GM21529 (cell line): ENCODE results near the gene PIANP.
"Not testable (repeated sequence)": the region's sequence is repeated elsewhere in the genome, so short reads cannot be mapped to it uniquely, and the experiment has no call there.

ENCODE experiments used
- ATAC-seq: cut with Tn5 transposase; IDR thresholded peaks from one replicate; pipeline ENCODE4 v1.9.1; 2021; ENCODE audit not compliant: unreplicated experiment

The PIANP gene, protein sequence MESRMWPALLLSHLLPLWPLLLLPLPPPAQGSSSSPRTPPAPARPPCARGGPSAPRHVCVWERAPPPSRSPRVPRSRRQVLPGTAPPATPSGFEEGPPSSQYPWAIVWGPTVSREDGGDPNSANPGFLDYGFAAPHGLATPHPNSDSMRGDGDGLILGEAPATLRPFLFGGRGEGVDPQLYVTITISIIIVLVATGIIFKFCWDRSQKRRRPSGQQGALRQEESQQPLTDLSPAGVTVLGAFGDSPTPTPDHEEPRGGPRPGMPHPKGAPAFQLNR

GRCh38 chr12:6700646-6701051, at the start of gene PIANP:
PIANP (minus strand) TSS chr12:6700815; CDS start chr12:6698061, 2,754 bp downstream.
- no peak for ATAC-seq

- ATAC-seq, result no peak
These were observed 48.1 kb upstream of the PIANP start for GRCh38 chr12:6748761-6749160.

DNA sequence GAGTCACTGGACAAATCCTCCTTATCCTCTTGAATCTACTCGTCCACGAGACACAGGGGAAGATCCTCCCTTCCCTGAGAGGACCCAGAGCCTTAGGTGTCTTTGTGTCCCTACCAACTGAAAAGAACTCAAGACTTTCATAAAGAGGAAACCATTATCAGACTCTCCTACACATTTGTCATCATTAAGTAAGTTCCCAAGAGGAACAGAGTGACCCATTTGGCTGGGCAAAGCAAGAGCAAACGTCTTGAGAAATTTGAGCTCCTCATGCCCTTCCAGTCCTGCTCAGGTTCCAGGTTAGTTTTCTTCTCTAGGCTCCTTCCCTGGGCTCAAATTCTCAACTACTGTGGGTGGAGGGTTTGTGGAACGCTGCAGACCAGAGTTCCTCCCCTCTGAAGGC, 46.6 kb upstream of the PIANP start:
- no peak for ATAC-seq

- no peak for ATAC-seq
These were observed 45.3 kb upstream of the PIANP start for GRCh38 chr12:6745741-6746525.

GRCh38 chr12:6743300-6743699, 42.7 kb upstream of the PIANP start:
- not testable (repeated sequence) for ATAC-seq

- ATAC-seq, result no peak
These were observed 42.2 kb upstream of the PIANP start for GRCh38 chr12:6742834-6743233.

DNA sequence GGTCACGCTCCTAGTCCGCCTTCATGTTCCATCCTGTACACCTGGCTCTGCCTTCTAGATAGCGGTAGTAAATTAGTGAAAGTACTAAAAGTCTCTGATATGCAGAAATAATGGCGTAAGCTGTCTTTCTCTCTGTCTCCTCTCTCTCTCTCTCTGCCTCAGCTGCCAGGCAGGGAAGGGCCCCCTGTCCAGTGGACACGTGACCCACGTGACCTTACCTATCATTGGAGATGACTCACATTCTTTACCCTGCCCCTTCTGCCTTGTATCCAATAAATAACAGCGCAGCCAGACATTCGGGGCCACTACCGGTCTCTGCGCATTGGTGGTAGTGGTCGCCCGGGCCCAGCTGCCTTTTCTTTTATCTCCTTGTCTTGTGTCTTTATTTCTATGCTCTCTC, 41.5 kb upstream of the PIANP start:
- ATAC-seq, result not testable (repeated sequence)

DNA sequence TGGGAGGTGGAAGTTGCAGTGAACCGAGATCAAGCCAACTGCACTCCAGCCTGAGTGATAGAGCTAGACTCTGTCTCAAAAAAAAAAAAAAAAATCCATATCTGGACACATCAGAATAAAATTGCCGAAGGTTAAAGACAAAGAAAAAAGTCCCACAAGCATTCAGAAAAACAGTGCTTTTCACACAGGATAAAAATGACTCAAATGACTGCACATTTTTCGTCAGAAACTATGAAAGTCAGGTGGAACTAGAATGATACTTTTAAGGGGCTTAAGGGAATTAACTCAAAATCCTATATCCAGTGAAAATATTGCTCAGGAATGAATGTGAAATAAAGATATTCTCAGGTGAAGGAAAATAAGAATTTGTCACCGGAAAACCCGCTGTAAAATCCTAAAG, 36.1 kb upstream of the PIANP start:
- no peak for ATAC-seq

DNA sequence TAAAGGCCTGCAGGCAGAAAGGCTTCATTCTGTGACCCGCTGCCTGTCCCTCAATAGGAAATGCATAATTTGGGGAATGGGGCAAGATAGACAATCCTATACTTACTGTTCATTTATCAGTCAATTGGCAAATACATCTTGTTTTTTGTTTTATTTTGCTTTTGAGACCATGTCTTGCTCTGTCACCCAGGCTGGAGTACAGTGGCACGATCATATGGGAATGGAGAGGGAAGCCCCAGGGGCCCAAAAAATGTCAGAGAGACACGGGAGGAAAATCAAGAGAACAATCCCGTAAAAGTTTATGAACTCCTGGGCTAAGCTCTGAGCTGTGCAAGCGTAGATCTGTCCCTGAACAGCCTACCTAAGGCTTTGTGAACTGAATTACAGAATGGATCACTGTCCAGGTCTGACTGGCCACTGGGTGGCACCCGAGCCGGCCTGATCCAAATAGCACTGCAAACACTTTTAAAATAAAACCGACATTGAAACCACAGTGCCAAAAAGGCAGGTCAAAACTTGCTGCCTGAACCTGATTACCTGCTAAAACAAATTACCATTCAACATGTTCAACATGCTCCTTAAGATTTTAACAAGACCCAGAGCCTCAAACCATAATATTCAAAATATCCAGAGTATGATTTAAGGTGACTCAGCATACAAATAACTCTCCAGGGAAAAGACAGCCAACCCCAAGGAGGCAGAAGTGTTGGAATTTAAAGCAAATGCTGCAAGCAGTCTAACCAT, 35.0 kb upstream of the PIANP start:
- no peak for ATAC-seq

- no peak for ATAC-seq
These were observed 34.1 kb upstream of the PIANP start for GRCh38 chr12:6734506-6735387.

- ATAC-seq, result no peak
These were observed 29.6 kb upstream of the PIANP start for GRCh38 chr12:6730169-6730568.

GRCh38 chr12:6729186-6729585, 28.6 kb upstream of the PIANP start:
- ATAC-seq, result no peak

DNA sequence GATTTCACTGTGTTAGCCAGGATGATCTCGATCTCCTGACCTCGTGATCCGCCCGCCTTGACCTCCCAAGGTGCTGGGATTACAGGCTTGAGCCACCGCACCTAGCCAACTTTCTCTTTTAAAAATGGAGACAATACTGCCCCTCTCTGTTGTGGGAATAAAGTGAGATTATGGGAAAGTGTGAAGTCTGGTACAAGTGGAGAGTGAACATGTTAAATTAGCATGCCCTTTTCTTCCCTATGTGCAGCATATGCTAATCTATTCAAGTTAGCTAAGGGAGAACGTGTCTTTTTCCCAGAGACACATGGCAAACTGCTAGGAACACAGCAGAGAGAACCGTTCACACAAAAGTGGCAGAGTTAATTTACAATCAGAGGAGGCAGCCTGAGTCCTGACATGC, 24.7 kb upstream of the PIANP start:
- ATAC-seq, result no peak

GRCh38 chr12:6724409-6724797, 23.8 kb upstream of the PIANP start:
- ATAC-seq, result peak; percentile 24

DNA sequence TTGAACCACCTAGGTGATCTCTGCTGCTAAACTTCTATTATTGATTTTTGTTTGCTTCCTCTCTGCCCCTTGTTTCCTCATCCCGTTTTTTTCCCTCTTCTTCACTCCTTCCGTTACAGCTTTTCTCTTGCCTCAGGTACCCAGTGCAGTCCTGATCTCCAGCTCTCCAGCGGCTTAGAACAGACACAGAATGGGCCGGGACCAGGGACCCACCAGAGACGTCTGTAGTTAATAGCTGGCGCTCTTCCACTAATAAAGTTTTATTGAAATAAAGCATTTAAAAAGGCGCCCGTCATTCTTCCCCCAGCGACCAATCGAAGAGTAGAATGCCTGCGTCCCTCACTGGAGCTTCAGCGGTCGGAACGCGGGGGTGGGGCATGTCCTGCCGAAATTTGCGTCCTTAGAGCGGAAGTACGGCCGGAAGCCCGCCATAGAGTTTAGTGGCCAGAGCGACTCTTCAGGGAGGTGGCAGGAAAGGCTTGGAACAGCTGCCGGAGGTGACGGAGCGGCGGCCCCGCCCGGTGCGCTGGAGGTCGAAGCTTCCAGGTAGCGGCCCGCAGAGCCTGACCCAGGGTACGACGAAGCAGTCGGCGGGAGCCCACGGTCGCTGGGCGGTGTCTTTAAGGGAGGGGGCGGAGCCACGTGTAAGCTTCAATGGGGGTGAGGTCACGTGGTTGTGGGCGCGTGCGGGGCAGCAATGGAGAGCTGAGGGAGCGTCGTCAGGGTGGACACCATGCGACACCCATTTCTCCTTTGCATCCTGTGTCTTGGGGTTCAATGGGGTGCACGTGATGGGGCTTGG, 23.2 kb upstream of the PIANP start, which contains the start of gene COPS7A:
COPS7A (plus strand) TSS at position 440 of the 802 bp plus-strand sequence. CDS start 611 bp downstream, outside the sequence.
- ATAC-seq, result peak; percentile 93

GRCh38 chr12:6722863-6723262, 22.2 kb upstream of the PIANP start:
- ATAC-seq, result no peak

DNA sequence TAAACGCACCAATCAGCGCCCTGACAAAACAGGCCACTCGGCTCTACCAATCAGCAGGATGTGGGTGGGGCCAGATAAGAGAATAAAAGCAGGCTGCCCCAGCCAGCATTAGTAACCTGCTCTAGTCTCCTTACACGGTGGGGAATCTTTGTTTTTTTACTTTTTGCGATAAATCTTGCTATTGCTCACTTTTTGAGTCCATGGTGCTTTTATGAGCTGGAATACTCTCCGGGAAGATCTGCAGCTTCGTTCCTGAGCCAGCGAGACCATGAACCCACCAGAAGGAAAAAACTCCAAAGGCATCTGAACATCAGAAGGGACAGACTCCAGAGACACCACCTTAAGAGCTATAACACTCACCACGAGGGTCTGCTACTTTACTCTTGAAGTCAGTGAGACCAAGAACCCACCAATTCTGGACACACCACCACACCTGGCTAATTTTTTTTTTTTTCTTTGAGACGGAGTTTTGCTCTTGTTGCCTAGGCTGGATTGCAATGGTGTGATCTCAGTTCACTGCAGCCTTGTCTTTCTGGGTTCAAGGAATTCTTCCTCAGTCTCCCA, 16.3 kb upstream of the PIANP start:
- ATAC-seq, result no peak

- not testable (repeated sequence) for ATAC-seq
These were observed 15.6 kb upstream of the PIANP start for GRCh38 chr12:6716031-6716873.

DNA sequence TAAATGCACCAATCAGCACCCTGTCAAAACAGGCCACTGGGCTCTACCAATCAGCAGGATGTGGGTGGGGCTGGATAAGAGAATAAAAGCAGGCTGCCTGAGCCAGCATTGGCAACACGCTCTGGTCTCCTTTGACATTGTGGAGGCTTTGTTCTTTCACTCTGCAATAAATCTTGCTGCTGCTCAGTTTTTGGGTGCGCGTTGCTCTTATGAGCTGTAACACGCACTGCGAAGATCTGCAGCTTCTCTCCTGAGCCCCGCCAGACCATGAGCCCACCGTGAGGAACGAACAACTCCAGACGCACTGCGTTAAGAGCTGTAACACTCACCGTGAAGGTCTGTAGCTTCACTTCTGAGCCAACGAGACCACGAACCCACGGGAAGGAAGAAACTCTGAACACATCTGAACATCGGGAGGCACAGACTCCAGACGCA, 8.4 kb upstream of the PIANP start:
- ATAC-seq, result no peak
